GM12892 (cell line): Measurements from ENCODE around the gene FHAD1.

Experiments
- POLR2A ChIP-seq: IDR thresholded peaks from 2 replicates; pipeline ENCODE4 v1.6.1; 2011; ENCODE audit warnings: low read depth, low read length, control low read depth
- POLR2AphosphoS5 ChIP-seq: IDR thresholded peaks from 2 replicates; pipeline ENCODE4 v1.6.1; 2011; ENCODE audit warnings: low read depth, low read length, control low read depth
- TAF1 ChIP-seq: IDR thresholded peaks from 2 replicates; pipeline ENCODE4 v1.6.1; 2011; ENCODE audit warnings: low read depth, mild to moderate bottlenecking, control low read depth, low read length, borderline replicate concordance

GRCh38 chr1:15299179-15299578 lies 52.2 kb downstream of the FHAD1 start:
- TF ChIP-seq TAF1 (no peak), POLR2AphosphoS5 (no peak), POLR2A (no peak)
